Mesenteric fat pad (tissue), 1 donor: ENCODE measurements around the gene CCL27. TPM values are rescaled to one million over a fixed set of nuclear protein-coding genes. Genes with fewer than 3 reads are reported as not detected.

Experiments used
- DNase-seq: peaks from one replicate; pipeline ENCODE4 v3.0.0-alpha.2; 2020; ENCODE audit warnings: low spot score
- total RNA-seq: library from RNA; stranded (reverse); fragmentation: NEBNext Ultra II Directional; extraction: Animal tissue kit (Norgen Biotek cat#: 25700); gene quantifications from one replicate; pipeline ENCODE4 v1.2.1, GENCODE V29; 2021
- donor health status: DM: yes; HTN: yes; CAD: no.

CCL27 gene
- total RNA-seq, 1 donor from 2014 or later = not detected

DNA sequence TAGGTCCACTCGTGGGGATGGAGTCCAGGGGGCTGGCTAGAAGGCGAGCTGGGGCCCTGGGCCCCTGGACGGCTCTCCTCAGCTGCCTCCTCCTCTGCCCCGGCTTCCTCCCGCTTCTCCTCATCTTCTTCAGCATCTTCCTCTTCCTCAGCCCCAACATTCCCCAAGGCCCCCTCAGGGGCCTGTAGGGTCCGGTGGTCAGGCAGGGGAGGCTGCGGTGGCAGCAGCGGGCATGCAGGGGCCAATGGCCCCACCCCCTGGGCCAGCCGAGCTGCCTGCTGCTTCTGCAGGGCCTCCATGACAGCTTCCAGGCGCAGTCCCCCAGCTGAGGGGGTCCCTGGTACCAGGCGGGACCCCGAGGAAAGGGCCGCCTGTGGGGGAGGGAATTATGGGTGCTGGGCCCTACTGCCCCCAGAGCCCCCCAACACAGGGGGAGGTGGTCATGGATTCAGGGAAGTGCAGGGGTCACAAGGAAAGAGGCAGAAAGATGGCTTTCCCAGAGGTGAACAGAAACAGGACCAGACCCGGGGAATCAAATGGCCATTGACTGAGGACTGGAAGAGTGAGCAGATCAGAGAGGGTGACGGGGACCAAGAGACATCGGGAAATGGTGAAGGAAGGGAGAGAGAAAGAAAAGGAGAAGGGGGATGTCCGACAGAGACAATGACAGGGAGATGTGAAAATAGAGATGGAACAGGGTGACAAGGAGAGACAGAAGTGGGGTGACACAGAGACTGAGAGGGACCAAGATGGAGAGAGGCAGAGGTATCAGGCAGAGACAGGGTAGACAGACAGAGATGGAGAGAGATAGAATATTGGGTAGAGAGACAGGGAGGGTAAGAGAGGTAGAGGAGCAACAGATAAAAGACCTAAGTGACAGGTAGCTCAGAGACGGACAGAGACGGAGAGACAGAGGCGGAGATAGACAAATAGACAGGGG, 34.5 kb downstream of the CCL27 start:
- DNase-seq = no peak

DNA sequence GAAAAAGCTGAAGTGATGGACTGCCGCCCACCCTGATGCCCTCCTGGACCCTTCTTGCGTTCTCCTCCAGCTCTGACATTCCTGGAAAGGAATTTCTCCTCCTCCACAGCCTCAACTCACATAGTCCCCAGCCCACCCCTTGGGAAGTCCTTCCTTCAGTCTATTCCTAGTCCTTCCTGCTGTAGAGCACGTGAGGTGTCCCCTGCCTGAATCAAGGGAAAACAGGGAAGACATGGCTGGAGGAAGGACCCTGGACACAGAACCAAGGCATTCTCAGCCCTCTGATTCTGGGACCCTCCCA, 37.3 kb downstream of the CCL27 start:
- DNase-seq = no peak

DNA sequence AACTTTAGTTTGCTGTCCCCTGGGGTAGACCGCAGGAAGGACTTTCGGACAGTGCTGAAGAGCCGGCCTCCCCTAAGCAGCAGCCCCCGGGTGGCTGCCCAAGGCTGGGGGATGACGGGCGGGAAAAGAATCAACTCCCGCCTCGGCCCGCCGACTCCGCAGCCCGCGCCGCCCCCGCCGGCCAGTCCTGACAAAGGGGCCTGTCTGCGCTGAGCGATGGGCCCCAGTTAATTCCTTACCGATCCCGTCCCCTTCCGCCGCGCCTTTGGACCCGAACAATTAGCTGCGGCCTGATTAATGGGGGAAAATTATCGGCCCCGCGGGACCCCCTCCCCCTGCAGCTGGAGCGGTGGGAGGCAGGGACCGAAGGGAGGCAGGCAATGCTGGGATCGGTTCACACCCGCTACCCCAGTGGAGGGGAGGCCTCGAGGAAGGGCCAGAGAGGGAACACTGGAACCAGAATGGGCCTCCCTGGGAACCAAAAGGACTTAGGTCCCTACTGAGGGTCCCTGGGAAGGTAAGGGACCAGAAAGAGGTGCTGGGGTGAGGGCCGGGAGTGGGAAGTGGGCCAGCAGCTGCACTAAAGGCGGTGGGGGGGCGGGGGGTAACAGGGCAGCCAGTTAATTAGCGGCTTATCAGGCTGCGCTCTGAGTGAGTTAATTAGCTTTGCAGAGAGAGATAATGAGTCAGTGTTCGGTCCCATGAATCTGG, 37.8 kb downstream of the CCL27 start:
- DNase-seq = no peak

DNA sequence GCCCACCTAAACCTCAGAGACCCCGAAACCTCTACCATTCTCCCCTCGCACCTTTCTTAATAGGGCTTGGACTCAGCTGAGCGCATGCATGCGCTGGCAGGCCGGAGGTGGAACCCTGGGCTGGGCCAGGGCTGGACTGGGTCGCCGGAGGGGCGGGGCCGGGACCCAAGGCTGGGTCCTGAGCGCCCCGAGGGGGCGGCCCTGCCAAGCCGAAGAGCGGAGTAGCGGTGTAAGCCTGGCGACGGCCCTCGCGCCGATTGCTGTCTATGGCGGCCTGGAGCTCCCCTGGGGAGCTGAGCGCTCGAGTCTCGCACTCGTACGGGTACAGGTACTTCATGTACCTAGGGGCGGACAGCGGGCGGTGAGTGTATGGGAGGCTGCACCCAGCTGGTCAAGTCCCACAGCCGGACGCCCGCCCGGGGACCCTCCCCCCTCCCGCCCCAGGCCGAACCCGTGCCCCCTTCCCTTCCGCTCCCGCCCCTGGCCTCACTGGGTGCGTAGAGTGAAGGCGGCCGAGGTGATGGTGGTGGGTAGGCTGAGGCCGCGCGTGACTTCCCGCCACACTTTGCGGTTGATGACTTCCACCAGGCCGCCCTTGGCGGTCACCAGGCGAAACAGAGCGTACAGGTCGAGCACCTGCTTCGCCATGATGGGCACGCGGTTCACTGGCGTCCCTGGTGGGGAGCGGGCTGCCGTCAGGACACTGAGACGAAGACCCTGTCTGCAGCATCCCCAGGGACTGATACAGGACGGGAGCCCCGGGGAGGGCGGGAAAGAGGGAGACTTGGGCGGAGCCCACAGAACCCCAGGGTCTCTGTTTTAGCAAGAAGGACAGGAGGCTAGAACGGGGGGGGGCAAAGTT, 38.9 kb downstream of the CCL27 start:
- no peak for DNase-seq

DNA sequence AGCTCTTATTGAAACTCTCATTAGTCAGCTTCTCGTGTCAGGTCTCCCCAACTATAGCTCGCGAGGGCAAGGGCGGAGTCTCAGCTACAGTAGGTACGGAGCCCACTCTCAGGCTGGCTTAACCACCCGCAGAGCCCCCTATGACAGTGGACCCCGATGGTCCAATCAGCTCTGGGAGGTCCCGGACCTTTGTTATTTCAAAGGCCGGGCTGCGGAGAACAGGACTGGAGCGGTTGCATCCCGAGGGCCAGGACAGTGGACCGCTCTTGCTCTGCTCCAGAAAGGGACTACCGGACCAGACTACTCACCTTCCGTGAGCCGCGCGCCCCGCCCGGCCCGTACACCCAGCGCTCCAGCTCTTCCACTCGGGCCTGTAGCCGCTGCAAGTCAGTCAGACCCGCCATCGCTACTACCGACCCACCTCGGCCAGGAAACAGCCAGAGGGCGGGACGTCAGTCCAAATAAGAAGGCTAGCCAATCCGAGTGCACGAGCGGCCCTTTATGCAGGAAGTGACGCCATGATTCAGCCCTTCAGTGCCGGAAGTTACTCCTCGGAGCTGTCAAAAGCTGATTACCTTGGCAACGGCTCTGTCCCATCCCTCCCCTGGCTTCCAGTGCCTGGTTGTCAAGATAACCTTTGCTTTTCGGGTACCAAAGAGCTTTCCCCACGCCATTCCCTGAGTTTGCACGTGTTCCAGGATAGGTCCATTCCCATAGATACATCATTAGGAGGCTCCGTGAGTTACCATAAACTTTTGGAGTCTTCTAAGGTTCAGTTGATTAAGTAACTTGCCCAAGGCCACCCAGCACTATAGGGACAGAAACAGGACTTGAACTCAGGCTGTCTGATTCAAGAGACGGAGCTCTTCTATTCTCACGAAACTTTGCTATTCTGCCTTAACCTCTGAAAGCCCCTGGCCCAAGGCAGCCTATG, 42.1 kb downstream of the CCL27 start, which contains the start of gene DCTN3:
TSS of gene DCTN3 (minus strand) at position 435 of the 934 bp plus-strand sequence. CDS start at position 404, 31 bp downstream.
- DNase-seq = peak; percentile 95

DNA sequence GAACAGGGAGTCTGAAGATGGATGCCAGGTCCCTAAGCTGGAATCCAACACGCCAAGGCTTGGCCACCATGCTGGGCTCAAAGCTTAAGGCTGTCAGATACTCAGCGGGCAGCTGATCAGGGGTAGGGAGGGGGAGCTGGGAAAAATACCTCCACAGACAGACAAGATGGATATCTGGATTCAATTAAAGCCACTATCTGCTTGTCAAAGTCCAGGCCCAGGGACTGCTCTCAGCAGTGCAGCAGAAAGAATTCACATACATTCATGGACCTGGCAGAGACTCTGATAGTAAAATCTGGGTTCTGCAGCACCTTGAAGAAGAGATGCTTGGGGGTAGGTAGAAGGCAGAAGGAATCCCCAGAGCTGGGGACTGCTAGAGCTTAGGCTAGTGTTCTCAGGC, 47.3 kb downstream of the CCL27 start:
- no peak for DNase-seq

DNA sequence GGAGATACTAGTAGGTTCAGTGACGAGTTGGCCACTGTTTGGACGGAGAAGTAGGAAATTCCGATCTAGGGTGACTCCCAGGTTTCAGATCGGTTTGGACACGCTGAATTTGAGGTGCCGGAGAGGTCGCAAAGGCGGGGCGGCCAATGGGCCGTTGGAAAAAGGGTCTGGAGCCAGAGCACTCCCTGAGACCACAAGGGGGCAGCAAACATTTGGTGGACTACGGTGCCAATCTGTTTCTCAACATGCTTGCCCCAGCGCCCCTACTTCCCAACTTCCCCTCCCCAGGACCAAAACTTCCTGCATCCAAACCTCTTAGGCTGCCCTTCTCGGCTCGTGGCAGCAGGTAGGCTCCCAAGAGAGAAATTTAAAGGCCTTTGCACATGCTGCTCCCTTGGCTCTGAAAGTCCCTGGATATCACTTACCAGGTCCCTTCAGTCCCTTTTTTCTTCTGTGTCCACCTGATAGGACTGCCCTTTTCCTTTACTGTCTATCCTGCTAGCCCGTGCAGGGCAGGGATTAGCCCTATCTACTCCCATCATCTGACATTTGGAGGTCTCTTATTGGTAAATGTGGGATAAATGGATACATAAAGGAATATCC, 49.6 kb downstream of the CCL27 start:
- no peak for DNase-seq

Other genes starting within 250 kb of the CCL27 start
- 53.9 TPM for gene FAM219A, start 204.1 kb downstream of the CCL27 start, total RNA-seq
- not detected for gene DNAI1, start 203.9 kb downstream of the CCL27 start, total RNA-seq
- gene ENHO, start 139.7 kb downstream of the CCL27 start, total RNA-seq = not detected
- gene CNTFR, start 72.9 kb downstream of the CCL27 start, total RNA-seq = 116 TPM
- 14.8 TPM for gene RPP25L, start 50.6 kb downstream of the CCL27 start, total RNA-seq
- 61.5 TPM for gene DCTN3, start 42.2 kb downstream of the CCL27 start, total RNA-seq
- not detected for gene ARID3C, start 33.6 kb downstream of the CCL27 start, total RNA-seq
- 48.3 TPM for gene SIGMAR1, start 24.9 kb downstream of the CCL27 start, total RNA-seq
- 21.3 TPM for gene GALT, start 16.0 kb downstream of the CCL27 start, total RNA-seq
- 15.6 TPM for gene IL11RA, start 10.5 kb downstream of the CCL27 start, total RNA-seq
- gene CCL19, start 28.6 kb upstream of the CCL27 start, total RNA-seq = not detected
- gene CCL21, start 47.5 kb upstream of the CCL27 start, total RNA-seq = 18.0 TPM